Measurements from ENCODE around the gene SHISAL1.

The SHISAL1 gene

DNA sequence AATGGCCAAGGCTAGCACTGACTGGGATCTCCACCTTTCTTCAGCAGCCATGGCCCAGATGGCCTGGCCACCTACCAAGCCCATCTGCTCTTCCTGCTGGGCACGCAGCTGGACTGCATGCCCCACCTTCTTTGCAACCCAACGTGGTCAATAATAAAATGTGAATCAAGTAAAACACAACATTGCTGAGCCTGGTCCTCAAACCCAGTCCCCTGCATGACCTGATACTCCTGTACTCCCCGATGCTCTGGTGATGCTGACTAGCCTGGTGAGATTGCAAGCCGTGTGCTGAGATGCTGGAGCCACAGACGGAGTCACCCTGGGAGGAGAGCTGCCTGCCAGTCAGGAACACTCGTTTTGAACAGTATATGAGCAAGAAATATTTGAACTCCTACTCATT lies 98.0 kb downstream of the SHISAL1 start:
- Histone ChIP-seq H3K9me3 (no peaks in the 10 kb centered on the region; the same call in 1 of the 2 replicates), H3K4me3 (ENCODE audit: low read depth, low read length) (no peak overlapping the region), H3K36me3 (no peaks in the 10 kb centered on the region), H3K4me1 (no peaks in the 10 kb centered on the region), H3K27me3 (0 out of 2 replicates have a peak, but pooled peaks cover 3% of the 10 kb centered on the region)
- no peak for DNase-seq
- TF ChIP-seq, protein P1, sequence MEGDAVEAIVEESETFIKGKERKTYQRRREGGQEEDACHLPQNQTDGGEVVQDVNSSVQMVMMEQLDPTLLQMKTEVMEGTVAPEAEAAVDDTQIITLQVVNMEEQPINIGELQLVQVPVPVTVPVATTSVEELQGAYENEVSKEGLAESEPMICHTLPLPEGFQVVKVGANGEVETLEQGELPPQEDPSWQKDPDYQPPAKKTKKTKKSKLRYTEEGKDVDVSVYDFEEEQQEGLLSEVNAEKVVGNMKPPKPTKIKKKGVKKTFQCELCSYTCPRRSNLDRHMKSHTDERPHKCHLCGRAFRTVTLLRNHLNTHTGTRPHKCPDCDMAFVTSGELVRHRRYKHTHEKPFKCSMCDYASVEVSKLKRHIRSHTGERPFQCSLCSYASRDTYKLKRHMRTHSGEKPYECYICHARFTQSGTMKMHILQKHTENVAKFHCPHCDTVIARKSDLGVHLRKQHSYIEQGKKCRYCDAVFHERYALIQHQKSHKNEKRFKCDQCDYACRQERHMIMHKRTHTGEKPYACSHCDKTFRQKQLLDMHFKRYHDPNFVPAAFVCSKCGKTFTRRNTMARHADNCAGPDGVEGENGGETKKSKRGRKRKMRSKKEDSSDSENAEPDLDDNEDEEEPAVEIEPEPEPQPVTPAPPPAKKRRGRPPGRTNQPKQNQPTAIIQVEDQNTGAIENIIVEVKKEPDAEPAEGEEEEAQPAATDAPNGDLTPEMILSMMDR (IDR thresholded peaks at IDR 0.05; ENCODE audit: low read depth, low read length): no peak

- Histone ChIP-seq H3K27me3 (0 out of 2 replicates have a peak, but pooled peaks cover 3% of the 10 kb centered on the region), H3K36me3 (no peaks in the 10 kb centered on the region), H3K9me3 (no peaks in the 10 kb centered on the region; the same call in 1 of the 2 replicates), H3K4me3 (ENCODE audit: low read depth, low read length) (no peak overlapping the region), H3K4me1 (no peaks in the 10 kb centered on the region)
- DNase-seq: no peak
- TF ChIP-seq, protein P1 (IDR thresholded peaks at IDR 0.05; ENCODE audit: low read depth, low read length): no peak
Measured at GRCh38 chr22:44214187-44214586, 98.6 kb downstream of the SHISAL1 start.

- H3K36me3 ChIP-seq: no peaks in the 10 kb centered on the region
- DNase-seq: no peak
- no peaks in the 10 kb centered on the region; the same call in 1 of the 2 replicates for H3K9me3 ChIP-seq
- 0 out of 2 replicates have a peak, but pooled peaks cover 3% of the 10 kb centered on the region for H3K27me3 ChIP-seq
- H3K4me1 ChIP-seq: no peaks in the 10 kb centered on the region
- TF ChIP-seq, protein P1 (IDR thresholded peaks at IDR 0.05; ENCODE audit: low read depth, low read length): no peak
- H3K4me3 ChIP-seq (ENCODE audit: low read depth, low read length): no peak overlapping the region
Measured at GRCh38 chr22:44213489-44214043, 99.2 kb downstream of the SHISAL1 start.

- Histone ChIP-seq H3K27me3 (0 out of 2 replicates have a peak, but pooled peaks cover 3% of the 10 kb centered on the region), H3K36me3 (no peaks in the 10 kb centered on the region), H3K4me3 (ENCODE audit: low read depth, low read length) (no peak overlapping the region), H3K9me3 (no peaks in the 10 kb centered on the region; the same call in 1 of the 2 replicates), H3K4me1 (no peaks in the 10 kb centered on the region)
- TF ChIP-seq, protein P1 (IDR thresholded peaks at IDR 0.05; ENCODE audit: low read depth, low read length): no peak
- DNase-seq: no peak
Measured at GRCh38 chr22:44212936-44213335, 99.8 kb downstream of the SHISAL1 start.

DNA sequence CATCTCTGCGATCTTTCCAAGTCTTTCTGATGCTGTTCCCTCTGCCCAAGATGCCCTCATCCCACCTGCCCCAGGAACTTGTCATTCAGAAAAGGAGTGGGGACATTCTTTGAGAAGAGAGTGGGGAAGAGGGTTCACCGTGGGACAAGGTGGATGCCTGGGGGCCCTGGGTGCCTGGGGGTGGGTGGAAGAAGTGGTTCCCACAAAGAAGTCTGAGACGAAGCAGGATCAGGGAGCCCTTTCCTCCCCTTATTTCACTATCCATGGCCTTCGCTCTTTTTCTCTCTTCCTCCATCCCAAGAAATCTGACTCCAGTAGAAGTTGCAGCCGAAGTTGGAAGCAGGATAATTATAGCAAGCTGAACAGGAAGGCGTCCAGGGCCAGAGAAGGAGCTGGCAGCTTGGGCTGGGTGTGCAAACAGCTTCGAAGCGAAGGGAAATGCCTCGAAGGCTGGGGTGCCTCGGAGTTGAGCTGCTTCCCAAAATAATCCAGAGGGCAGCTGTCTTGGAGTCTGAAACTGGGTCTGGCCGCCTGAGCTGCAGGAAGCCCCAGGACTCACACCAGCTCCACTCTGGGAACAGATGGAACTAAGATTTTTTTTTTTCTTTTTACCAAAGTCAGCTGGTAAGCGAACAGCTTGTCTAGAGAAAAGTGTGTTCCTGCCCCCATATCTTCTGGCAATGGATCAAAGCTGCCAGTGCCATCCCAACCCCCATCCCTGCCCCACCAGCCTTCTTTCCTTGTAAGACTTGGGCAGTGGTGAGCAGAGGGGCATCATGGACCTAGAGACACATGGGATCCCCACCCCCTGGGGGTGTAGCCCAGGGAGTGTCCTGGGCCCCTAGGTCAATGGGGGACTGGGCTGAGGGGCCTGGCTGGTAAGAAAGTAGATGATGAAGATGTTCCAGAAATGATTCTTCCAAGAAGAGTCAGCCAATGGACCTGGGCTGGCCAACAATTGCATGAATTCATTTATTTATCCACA lies 100.5 kb downstream of the SHISAL1 start:
- no peaks in the 10 kb centered on the region; the same call in 1 of the 2 replicates for H3K9me3 ChIP-seq
- H3K27me3 ChIP-seq: 0 out of 2 replicates have a peak, but pooled peaks cover 3% of the 10 kb centered on the region
- H3K4me3 ChIP-seq (ENCODE audit: low read depth, low read length): no peak overlapping the region
- no peak for DNase-seq
- H3K36me3 ChIP-seq: no peaks in the 10 kb centered on the region
- TF ChIP-seq, protein P1 (IDR thresholded peaks at IDR 0.05; ENCODE audit: low read depth, low read length): no peak
- H3K4me1 ChIP-seq: no peaks in the 10 kb centered on the region
